G401.6 (cell line): ENCODE data around the gene DEFB126.
"Not testable (repeated sequence)": the region's sequence is repeated elsewhere in the genome, so short reads cannot be mapped to it uniquely, and the experiment has no call there.

Source experiments
- FAIRE-seq: peaks from 2 replicates; lab custom pipeline; 2012; peaks lifted over from hg19 to GRCh38; lab: Jason Lieb, UNC

DEFB126 gene, protein sequence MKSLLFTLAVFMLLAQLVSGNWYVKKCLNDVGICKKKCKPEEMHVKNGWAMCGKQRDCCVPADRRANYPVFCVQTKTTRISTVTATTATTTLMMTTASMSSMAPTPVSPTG

DNA sequence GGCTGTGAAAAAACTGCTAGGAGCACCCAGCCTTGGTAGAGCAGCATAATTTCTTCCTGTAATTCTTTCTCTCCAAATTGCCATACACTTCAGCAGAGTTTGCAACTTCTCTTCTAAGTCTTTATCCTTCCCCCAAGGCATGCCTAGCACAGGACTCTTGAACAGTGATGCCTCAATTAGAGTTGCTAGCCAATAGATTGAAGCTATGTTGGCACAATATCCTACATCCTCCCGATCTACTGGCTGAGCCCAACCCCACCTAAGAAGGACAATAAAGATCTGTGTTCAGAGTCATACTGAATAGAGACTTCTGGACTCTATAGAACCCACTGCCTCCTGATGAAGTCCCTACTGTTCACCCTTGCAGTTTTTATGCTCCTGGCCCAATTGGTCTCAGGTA, at the start of gene DEFB126:
Gene DEFB126, plus strand, starts transcription at position 301 of the 400 bp plus-strand sequence. Its CDS starts 39 bp downstream, at position 340.
- FAIRE-seq = no peak

DNA sequence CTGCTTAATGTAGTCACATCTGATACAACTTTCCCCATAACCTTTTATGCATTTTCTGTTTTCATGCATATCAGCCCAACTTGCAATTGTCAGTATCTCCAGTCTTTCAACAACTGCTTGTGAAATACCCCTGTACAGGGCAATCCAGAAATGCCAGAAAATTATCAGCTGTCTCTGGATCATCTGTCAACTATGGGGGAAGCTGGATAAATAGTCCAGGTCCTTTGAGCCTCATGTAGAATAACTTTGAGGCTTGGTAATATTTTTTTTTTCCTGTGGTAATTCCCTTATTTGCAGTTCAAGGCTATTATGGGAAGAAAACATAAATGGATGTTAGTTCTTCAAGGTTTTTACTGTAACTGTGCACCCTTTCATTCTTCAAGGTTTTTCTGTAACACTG, 48.7 kb upstream of the DEFB126 start:
- no peak for FAIRE-seq

DNA sequence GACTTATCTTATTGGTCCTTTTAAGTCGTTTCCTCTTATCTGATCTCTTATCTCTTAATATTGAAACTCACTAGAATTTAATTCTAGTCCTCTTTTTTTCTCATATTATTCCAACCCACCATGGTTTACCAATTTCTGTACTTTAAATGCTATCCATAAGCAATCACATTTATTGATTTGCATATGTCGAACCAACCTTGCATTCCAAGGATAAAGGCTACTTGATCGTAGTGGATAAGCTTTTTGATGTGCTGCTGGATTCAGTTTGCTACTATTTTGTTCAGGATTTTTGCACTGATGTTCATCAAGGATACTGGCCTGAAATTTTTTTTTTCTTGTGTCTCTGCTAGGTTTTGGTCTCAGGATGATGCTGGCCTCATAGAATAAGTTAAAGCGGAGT, 47.2 kb upstream of the DEFB126 start:
- FAIRE-seq = no peak

DNA sequence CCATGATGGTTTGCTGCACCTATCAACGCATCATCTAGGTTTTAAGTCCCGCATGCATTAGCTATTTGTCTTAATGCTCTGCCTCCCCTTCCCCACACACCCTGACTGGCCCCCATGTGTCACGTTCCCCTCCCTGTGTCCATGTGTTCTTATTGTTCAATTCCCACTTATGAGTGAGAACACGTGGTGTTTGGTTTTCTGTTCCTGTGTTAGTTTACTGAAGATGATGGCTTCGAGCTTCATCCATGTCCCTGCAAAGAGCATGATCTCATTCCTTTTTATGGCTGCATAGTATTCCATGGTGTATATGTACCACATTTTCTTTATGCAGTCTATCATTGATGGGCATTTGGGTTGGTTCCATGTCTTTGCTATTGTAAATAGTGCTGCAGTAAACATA, 44.7 kb upstream of the DEFB126 start:
- FAIRE-seq = not testable (repeated sequence)

DNA sequence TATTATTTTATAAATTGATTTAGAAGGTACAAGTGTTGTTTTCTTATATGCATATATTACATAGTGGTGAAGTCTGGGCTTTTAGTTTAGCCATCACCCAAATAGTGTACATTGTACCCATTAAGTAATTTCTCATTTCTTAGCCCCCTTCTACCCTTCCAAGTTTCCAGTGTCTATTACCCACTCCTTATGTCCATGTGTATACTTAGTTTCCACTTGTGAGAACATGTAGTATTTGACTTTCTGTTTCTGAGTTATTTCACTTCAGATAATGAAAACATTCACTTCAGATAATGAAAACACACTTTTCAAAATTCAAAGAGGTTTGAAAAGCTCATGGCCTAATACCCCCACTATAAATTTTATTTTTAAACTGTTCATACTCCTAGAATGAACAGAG, 40.4 kb upstream of the DEFB126 start:
- FAIRE-seq = no peak

DNA sequence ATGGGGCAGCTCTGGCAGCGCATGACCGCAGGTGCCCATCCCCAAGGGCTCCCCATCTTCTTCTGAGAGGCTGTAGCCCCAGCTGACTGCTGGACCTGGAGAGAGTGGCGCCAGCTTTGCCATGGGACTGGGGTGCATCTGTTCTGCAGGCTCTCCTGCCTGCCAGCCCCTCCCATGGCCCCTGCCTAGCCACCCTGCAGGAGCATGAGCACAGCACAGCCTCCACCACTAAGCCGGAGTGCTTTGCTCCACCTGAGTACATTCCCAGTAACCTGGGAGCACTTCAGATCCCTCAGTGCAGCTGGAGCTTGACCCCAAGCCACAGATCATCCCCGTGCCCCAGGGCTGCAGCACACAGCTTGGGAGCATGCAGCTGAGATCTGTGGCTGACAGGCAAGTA, 38.9 kb upstream of the DEFB126 start:
- no peak for FAIRE-seq

DNA sequence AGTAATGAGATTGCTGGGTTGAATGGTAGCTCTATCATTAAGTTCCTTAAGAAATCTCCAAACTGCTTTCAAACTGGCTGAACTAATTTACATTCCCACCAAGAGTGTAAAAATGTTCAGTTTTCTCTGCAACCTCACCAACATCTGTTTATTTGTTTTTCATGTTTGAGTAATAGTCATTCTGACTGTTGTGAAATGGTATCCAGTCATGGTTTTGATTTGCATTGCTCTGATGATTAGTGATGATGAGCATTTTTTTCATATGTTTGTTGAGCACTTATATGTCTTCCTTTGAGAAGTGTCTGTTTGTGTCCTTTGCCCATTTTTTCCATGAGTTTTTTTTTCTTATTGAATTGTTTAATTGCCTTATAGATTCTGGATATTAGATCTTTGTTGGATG, 30.0 kb upstream of the DEFB126 start:
- no peak for FAIRE-seq

DNA sequence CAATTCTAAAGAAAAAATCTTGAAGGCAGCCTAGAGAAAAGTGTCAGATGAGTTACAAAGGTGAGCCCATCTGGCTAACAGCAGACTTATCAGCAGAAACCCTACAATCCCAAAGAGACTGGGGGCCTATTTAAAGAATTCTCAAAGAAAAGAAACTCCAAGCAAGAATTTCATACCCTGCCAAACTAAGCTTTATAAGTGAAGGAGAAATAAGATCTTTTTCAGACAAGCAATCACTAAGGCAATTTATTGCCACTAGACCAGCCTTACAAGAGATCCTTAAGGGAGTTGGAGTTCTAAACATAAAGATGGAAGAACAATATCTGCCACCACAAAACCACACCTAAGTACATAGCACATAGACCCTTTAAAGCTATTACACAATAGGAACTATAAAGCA, 24.9 kb upstream of the DEFB126 start:
- FAIRE-seq = no peak

DNA sequence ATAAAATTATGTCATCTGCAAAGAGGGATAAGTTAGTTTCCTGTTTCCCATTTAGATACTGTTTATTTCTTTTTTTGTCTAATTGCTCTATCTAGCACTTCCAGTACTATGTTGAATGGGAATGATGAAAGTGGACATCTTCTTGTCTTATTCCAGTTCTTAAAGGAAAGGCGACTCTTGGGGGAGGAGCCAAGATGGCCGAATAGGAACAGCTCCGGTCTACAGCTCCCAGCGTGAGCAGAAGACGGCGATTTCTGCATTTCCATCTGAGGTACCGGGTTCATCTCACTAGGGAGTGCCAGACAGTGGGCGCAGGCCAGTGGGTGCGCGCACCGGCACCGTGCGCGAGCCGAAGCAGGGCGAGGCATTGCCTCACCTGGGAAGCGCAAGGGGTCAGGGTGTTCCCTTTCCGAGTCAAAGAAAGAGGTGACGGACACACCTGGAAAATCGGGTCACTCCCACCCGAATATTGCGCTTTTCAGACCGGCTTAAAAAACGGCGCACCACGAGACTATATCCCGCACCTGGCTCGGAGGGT, 12.5 kb upstream of the DEFB126 start:
- FAIRE-seq = not testable (repeated sequence)

DNA sequence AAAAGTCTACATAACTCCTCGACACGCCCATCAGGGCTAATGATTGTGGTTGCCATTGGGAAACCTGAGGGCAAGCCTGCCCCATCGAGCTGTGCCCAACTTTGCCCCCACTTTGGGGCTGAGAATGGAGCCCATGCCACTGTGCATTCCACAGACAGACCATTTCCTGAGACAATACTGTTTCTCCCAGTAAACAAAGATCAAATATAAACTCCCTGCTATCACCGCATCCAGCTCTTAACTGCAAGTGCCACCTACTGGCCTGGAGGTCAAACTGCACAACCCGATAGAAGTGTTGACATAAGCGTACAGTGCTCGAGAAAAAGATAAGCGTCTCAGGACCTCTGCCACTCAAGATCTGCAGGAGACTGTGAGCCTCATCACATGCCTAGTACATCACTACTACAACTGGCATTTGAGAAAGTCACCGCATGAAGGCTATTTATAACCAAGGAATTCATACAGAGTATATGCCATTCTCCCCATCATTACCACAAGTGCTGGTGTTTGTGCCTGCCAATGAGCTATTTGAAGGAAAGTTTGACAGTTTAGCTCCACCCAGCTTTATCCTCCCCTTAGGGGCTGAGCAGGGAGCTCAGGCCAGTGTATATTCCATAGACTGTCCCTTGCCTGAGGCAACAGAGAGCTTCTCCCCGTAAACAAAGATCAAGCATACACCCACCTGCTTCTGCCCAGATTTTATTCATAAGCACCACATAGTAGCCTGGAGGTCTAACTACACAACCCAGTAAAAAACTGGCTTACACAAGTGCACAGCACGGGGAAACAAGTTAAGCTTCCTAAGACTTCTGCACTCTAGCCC, 4.5 kb upstream of the DEFB126 start:
- FAIRE-seq = no peak

DNA sequence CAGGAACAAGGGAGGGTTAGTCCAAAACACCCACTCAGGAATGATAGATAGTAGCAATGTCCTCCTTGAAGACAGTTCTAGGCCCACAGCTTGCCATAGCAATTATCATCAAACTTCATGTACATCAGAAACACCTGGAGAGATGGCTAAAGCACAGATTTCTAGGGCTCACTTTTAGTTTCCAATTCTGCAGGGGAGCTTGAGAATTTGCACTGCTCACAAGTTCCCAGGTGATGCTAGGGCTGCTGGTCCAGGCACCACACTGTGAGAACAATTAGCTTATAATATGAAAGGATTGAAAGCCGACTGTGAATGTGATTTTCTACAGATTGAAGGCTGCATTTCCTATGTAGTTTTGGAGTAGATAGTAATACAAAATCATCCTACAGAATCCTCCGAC, 3.5 kb downstream of the DEFB126 start:
- no peak for FAIRE-seq

DNA sequence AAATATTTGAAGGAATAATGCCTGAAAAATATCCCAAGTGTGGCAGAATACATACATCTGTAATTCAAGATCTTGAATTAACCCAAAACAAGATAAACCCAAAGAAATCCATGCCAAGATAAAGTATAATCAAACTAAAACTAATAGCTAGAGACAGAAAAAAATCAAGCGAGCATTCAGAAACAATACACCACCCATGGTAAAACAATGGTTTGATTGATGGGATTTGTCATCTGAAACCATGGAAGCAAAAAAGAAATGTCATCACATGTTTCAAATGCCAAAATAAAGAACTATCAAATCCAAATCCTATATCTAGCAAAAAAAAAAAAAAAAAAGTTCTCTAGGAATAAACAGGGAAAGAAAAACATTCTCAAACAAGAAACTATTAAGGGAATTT, 9.7 kb downstream of the DEFB126 start:
- FAIRE-seq = no peak

DNA sequence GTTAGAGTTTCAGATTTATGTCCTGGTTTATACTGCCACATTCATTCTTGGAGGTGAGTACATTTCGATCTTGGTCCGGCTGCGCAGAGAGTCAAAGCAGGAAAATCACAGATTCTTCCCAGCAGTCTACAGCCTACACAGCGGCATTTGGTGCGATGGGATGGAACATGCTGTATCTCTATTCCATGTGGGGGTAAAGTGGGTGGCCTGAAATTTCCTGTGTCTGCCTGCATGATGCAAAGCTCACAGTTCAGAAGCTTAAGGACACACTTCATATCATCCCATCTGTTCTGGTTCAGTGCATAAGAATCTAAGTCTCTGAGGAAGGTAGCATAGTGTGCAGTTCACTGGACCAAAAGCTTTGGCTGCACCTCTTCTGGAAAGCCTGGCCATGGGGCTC, 14.8 kb downstream of the DEFB126 start, which contains the start of gene DEFB127:
Gene DEFB127, plus strand, starts transcription at position 301 of the 400 bp plus-strand sequence. Its CDS starts 91 bp downstream, at position 392.
- FAIRE-seq = no peak

DNA sequence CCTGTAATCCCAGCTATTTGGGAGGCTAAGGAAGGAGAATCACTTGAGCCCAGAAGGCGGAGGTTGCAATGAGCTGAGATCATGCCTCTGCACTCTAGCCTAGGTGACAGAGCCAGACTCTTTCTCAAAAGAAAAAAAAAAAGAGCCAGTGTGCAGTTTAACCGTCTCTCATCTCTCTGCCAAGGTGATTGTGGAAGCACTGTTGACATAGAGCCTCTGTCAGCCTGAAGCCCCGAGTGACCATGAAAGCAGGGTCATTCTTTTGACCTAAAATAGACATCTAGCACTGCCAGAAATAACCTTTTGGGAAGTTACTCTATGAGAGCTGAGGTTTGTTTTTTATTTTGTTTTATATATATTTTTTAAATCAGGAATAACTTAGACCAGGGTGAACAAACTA, 22.2 kb downstream of the DEFB126 start:
- FAIRE-seq = no peak

DNA sequence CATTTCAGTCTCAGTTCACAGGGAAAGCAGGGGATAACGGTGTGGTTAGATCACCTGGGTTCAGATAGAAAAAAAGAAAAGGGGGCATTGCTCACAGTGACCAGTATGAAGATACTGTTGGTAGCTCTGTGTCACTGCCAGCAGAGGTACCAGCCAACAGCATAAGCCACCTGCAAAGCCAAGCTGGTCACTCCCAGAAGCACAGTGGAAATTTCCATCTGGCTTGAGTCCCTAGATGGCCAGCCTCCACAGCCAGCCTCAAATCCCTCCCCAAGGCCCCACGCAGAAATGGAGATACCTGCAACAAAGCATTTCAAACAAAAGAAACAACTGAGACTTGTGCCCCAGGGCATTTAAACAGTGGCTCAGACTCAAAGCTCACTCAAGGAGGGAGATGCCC, 26.5 kb downstream of the DEFB126 start:
- no peak for FAIRE-seq

DNA sequence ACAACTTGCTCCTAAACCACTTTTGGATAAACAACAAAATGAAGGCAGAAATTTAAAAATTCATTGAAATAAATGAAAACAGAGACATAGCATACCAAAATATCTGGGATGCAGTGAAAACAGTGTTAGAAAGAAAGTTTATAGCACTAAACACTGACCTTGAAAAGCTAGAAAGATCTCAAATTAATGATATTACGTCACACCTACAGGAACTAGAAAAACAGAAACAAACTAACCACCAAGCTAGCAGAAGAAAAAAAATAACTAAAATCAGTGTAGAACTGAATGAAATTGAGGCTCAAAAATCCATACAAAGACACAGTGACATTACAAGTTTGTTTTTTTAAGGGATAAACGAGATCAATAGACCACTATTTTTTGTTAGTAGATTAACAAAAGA, 41.9 kb downstream of the DEFB126 start:
- FAIRE-seq = no peak

DNA sequence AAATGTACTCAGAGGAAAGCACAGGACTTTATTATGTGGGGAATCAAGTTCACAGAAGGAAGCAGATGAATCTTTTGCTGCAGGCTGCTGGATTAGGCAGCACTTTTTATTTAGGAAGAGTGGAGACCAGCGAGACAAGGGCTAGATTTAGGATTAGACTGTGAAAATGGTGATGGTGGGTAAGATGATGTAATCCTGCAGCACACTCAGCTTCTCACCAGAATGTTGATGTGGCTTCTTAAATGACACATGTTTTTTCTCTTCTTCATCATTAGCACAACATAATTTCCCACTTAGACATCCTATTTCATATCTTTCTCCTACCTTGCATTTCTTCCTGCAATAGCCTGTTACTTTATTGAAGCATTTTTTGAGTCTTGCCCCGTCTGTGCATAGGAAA, 45.3 kb downstream of the DEFB126 start:
- FAIRE-seq = no peak

DNA sequence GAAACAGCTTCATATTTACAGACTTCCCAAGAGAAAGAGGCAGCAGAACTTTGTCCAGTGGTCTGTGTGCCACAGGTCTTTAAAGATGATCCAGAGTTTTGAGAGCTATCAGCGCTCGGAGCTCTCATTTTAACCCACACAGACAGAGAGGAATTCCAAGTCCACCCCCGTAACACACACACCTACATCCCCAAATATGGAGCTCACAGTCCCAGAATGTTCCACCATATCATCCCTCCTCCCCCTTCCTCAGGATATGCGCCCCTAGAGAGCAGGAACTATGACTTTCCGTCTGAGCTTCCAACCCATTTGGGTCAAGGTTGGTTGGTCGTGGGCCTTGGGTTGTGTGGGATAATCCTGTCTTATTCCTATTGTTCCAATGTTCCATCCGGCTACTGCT, 47.2 kb downstream of the DEFB126 start, which contains the start of gene DEFB128:
Gene DEFB128, minus strand, starts transcription at position 101 of the 400 bp plus-strand sequence. Its CDS starts 88 bp downstream, at position 13.
- no peak for FAIRE-seq
